ENCODE results near the gene PAQR9. TPM values are rescaled to one million over a fixed set of nuclear protein-coding genes. Genes with fewer than 3 reads are reported as not detected.

Gene PAQR9
- polyA plus RNA-seq, 1 of the 3 experiments (the other 2 are of a cell fraction), result 0.16 TPM

DNA sequence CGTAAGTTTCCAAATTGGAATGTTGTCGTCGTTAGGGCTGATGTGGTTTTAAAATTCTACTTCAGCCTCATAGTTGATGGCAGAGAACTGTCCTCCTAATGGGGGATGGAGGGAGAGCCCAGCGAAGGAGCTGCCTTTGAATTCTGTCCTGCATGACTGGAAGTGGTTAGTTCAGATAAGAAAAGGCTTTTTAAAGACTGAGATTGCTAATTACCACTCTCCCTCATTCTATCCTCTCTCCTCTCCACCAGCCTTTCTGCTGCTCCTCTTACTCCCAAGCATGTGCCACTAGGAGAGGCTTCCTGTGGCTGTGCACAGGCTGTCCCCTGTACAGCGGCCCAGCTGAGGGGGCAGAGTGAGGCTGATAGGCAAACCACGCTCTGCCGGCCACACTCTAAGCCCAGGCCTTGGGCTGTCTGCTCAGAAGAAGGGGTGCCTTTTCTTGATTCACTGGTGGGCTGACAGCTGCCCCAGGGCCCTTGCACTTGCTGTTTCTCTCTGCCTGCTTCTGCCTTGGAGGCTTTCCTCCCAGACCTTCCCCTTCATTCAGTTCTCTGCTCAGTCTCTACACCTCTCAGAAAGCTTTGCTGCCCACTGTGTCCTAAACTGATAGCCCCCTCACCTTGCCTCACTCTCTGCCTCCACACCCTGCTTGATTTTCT, 8.7 kb upstream of the PAQR9 start:
- Histone ChIP-seq H3K79me2 (ENCODE audit: insufficient read depth) (no peaks in the 10 kb centered on the region), H3K4me1 (ENCODE audit: control insufficient read depth in 1 of 2, insufficient read depth in 2 of 2, low read depth in 1 of 2, low read length in 1 of 2) (peaks cover 3 to 9% of the 10 kb centered on the region in 2 experiments; a peak in 3 of 4 replicates), H3K4me3 (ENCODE audit: low read depth in 2 of 2, low read length in 1 of 2) (no peak overlapping the region), H3K27ac (ENCODE audit: low read depth in 2 of 2, low read length in 1 of 2) (no peak overlapping the region), H4K20me1 (ENCODE audit: insufficient read depth) (no peaks in the 10 kb centered on the region), H3K9me3 (no peaks in the 10 kb centered on the region), H2AFZ (ENCODE audit: low read depth) (no peak overlapping the region), H3K9ac (no peak overlapping the region), H3F3A (replicated peaks; ENCODE audit: insufficient read depth) (peaks cover 14% of the 10 kb centered on the region), H3K27me3 (ENCODE audit: insufficient read depth) (no peaks in the 10 kb centered on the region), H3K9me2 (no peaks in the 10 kb centered on the region), H3K36me3 (replicated peaks in 1 of 2; ENCODE audit: control insufficient read depth in 1 of 2, insufficient read depth in 2 of 2, low read length in 1 of 2) (no peaks in the 10 kb centered on the region), H3K4me2 (no peak overlapping the region)
- no peak for DNase-seq
- TF ChIP-seq, protein P1, sequence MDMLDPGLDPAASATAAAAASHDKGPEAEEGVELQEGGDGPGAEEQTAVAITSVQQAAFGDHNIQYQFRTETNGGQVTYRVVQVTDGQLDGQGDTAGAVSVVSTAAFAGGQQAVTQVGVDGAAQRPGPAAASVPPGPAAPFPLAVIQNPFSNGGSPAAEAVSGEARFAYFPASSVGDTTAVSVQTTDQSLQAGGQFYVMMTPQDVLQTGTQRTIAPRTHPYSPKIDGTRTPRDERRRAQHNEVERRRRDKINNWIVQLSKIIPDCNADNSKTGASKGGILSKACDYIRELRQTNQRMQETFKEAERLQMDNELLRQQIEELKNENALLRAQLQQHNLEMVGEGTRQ (IDR thresholded peaks at IDR 0.05; ENCODE audit: borderline replicate concordance, low read depth, low read length), result no peak
- ChIA-PET CTCF (interaction anchor here (1.1 kb wide), 1 partner anchor 15 kb away, joined by 3 read pairs; no protein-coding TSS in a partner anchor), POLR2A (no interaction called here)
- WGBS (ENCODE audit: low lambda C conversion rate), result 95% methylated on average over 7 of the region's 7 CpGs

- TF ChIP-seq CTCF (IDR thresholded peaks at IDR 0.05) (no peak), TAF1 (IDR thresholded peaks at IDR 0.05; ENCODE audit: borderline replicate concordance, low read depth, low read length) (no peak), SMC3 (IDR thresholded peaks at IDR 0.05; ENCODE audit: low read depth, low read length) (no peak)
- no peaks in the 10 kb centered on the region for H3K36me3 ChIP-seq (replicated peaks in 1 of 2; ENCODE audit: control insufficient read depth in 1 of 2, insufficient read depth in 2 of 2, low read length in 1 of 2)
- no peaks in the 10 kb centered on the region for H3K27me3 ChIP-seq (ENCODE audit: insufficient read depth)
- no peak overlapping the region for H3K9ac ChIP-seq
- H3K4me3 ChIP-seq (ENCODE audit: low read depth in 2 of 2, low read length in 1 of 2), result no peak overlapping the region
- H3K9me3 ChIP-seq, result no peaks in the 10 kb centered on the region
- DNase-seq, result no peak
- H3F3A ChIP-seq (replicated peaks; ENCODE audit: insufficient read depth), result peaks cover 7% of the 10 kb centered on the region
- no peak overlapping the region for H3K27ac ChIP-seq (ENCODE audit: low read depth in 2 of 2, low read length in 1 of 2)
- no peaks in the 10 kb centered on the region for H3K9me2 ChIP-seq
- 74% methylated on average over 3 of the region's 3 CpGs for WGBS (ENCODE audit: low lambda C conversion rate)
- H3K79me2 ChIP-seq (ENCODE audit: insufficient read depth), result no peaks in the 10 kb centered on the region
- H3K4me2 ChIP-seq, result no peak overlapping the region
- H3K4me1 ChIP-seq (ENCODE audit: control insufficient read depth in 1 of 2, insufficient read depth in 2 of 2, low read depth in 1 of 2, low read length in 1 of 2), result peaks cover 0 to 2% of the 10 kb centered on the region in 2 experiments; a peak in 1 of 4 replicates
- POLR2A ChIA-PET, result no interaction called here
- H4K20me1 ChIP-seq (ENCODE audit: insufficient read depth), result no peaks in the 10 kb centered on the region
- CTCF ChIA-PET, result interaction anchor here (1.2 kb wide), 1 partner anchor 22 kb away, joined by 4 read pairs; no protein-coding TSS in a partner anchor
- H2AFZ ChIP-seq (ENCODE audit: low read depth), result no peak overlapping the region
Observed at GRCh38 chr3:142971431-142971830, 8.0 kb upstream of the PAQR9 start.

DNA sequence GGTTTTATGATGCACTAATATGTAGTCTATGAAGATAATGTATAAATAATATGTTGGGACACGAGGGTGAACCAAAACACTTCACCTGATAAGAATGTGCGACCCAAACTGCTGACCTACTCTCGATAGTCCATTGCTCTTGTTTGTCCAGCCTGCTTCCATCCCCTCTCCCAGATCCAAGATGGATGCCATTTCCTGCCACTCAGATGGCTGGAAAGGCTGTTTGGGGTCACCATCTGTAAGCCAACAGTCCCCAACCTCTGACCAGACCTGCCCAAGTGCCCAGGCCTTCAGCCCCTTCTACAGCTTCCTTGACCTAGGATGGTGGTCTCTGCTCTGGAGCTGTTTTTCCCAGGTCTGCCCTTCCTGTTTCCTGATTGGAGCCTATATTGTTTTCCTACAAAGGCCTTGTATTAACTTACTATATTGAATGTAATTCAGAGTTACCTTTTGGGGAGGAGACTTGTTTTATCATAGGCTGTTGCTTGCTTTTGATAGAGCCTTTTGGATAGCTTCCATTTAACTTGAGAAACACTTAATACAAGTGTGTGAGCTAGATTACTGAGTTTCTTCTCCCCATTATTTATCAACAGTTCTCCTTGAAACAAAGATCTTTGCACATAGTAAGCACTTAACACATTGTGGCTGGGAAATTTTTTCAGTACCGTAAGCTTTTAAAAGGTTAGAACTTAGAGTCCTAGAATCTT, 5.0 kb upstream of the PAQR9 start:
- Histone ChIP-seq H3K9me2 (no peaks in the 10 kb centered on the region), H3K4me1 (ENCODE audit: control insufficient read depth in 1 of 2, insufficient read depth in 2 of 2, low read depth in 1 of 2, low read length in 1 of 2) (peaks cover 3 to 4% of the 10 kb centered on the region in 2 experiments; a peak in 1 of 4 replicates), H4K20me1 (ENCODE audit: insufficient read depth) (no peaks in the 10 kb centered on the region), H3K36me3 (replicated peaks in 1 of 2; ENCODE audit: control insufficient read depth in 1 of 2, insufficient read depth in 2 of 2, low read length in 1 of 2) (no peaks in the 10 kb centered on the region), H3K27me3 (ENCODE audit: insufficient read depth) (no peaks in the 10 kb centered on the region), H3K27ac (ENCODE audit: low read depth in 2 of 2, low read length in 1 of 2) (no peak overlapping the region), H2AFZ (ENCODE audit: low read depth) (no peak overlapping the region), H3K9me3 (no peaks in the 10 kb centered on the region), H3K4me2 (no peak overlapping the region), H3F3A (replicated peaks; ENCODE audit: insufficient read depth) (no peaks in the 10 kb centered on the region), H3K79me2 (ENCODE audit: insufficient read depth) (no peaks in the 10 kb centered on the region), H3K9ac (no peak overlapping the region), H3K4me3 (ENCODE audit: low read depth in 2 of 2, low read length in 1 of 2) (no peak overlapping the region)
- ChIA-PET POLR2A (no interaction called here), CTCF (interaction anchor here (0.6 to 1.9 kb wide), 4 partner anchors 10 to 140 kb away, joined by 3 to 5 read pairs (median 3); no protein-coding TSS in a partner anchor)
- 68% methylated on average over 4 of the region's 4 CpGs for WGBS (ENCODE audit: low lambda C conversion rate)
- no peak for DNase-seq
- no peak for TF ChIP-seq JUND (IDR thresholded peaks at IDR 0.05)
- TF ChIP-seq IRF3 (IDR thresholded peaks at IDR 0.05; ENCODE audit: low read depth, low read length), result no peak
- TF ChIP-seq, protein P2, sequence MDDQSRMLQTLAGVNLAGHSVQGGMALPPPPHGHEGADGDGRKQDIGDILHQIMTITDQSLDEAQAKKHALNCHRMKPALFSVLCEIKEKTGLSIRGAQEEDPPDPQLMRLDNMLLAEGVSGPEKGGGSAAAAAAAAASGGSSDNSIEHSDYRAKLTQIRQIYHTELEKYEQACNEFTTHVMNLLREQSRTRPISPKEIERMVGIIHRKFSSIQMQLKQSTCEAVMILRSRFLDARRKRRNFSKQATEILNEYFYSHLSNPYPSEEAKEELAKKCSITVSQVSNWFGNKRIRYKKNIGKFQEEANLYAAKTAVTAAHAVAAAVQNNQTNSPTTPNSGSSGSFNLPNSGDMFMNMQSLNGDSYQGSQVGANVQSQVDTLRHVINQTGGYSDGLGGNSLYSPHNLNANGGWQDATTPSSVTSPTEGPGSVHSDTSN (IDR thresholded peaks at IDR 0.05), result no peak
- TF ChIP-seq RAD21 (IDR thresholded peaks at IDR 0.05; ENCODE audit: low read length), result no peak
- TF ChIP-seq REST (IDR thresholded peaks at IDR 0.05; ENCODE audit: low read depth, low read length), result no peak
- TF ChIP-seq MEF2A (IDR thresholded peaks at IDR 0.05; ENCODE audit: borderline replicate concordance, low read depth), result no peak

Data from SK-N-SH (cell line).